HepG2 (cell line): Measurements from ENCODE around the gene CA11. TPM values are rescaled to one million over a fixed set of nuclear protein-coding genes. Genes with fewer than 3 reads are reported as not detected.

Experiments used
- BORCS8-MEF2B ChIP-seq: sonication (generic); formaldehyde crosslinking; IDR thresholded peaks from 2 replicates; pipeline ENCODE4 v1.8.0; 2022; ENCODE audit warnings: mild to moderate bottlenecking, missing genetic modification reagents
- FOXO1 ChIP-seq: sonication (generic); formaldehyde crosslinking; IDR thresholded peaks from 2 replicates; pipeline ENCODE4 v1.4.0; 2020; ENCODE audit warnings: missing genetic modification reagents
- GABPB1 ChIP-seq: IDR thresholded peaks from 2 replicates; pipeline ENCODE4 v1.6.1; 2016; ENCODE audit warnings: mild to moderate bottlenecking, missing genetic modification reagents, moderate library complexity, missing compliant biosample characterization
- HNRNPUL1 ChIP-seq: fragments of 200-400 bp; formaldehyde crosslinking; IDR thresholded peaks from 2 replicates; pipeline ENCODE4 v1.6.1; 2017; ENCODE audit warnings: low read depth, mild to moderate bottlenecking, low read length, moderate library complexity
- KLF16 ChIP-seq, 2 experiments: sonication (generic) in 1 of 2; formaldehyde crosslinking in 1 of 2; IDR thresholded peaks; 2 replicates each; pipeline versions ENCODE4 v1.6.1 to v1.8.0; 2016 to 2023; ENCODE audit warnings: missing genetic modification reagents in 2 of 2, missing compliant biosample characterization in 1 of 2
- MBD4 ChIP-seq: IDR thresholded peaks from 2 replicates; pipeline ENCODE4 v1.6.1; 2012; ENCODE audit warnings: low read length, inconsistent platforms, borderline replicate concordance
- NCOA2 ChIP-seq: sonication (generic); formaldehyde crosslinking; IDR thresholded peaks from 2 replicates; pipeline ENCODE4 v1.8.0; 2022; ENCODE audit warnings: inconsistent platforms
- NFATC3 ChIP-seq: sonication (generic); formaldehyde crosslinking; IDR thresholded peaks from 2 replicates; pipeline ENCODE4 v1.5.1; 2020; ENCODE audit warnings: mild to moderate bottlenecking, missing genetic modification reagents
- RFX3 ChIP-seq: IDR thresholded peaks from 2 replicates; pipeline ENCODE4 v1.6.1; 2016; ENCODE audit warnings: missing biosample characterization, missing genetic modification reagents
- SETDB1 ChIP-seq: sonication (generic); formaldehyde crosslinking; IDR thresholded peaks from 2 replicates; pipeline ENCODE4 v1.5.1; 2020; ENCODE audit warnings: missing genetic modification reagents, mild to moderate bottlenecking, borderline replicate concordance
- SKI ChIP-seq: fragments of 450-650 bp; IDR thresholded peaks from one replicate; pipeline ENCODE4 v1.6.1; 2018; ENCODE audit warnings: mild to moderate bottlenecking; ENCODE audit not compliant: partially characterized antibody
- SNRNP70 ChIP-seq: fragments of 200-400 bp; formaldehyde crosslinking; IDR thresholded peaks from 2 replicates; pipeline ENCODE4 v1.6.1; 2017; ENCODE audit warnings: mild to moderate bottlenecking, low read depth, low read length, moderate library complexity
- SYNCRIP ChIP-seq: fragments of 200-400 bp; formaldehyde crosslinking; IDR thresholded peaks from 2 replicates; pipeline ENCODE4 v1.6.1; 2018; ENCODE audit warnings: mild to moderate bottlenecking, low read depth, low read length; ENCODE audit not compliant: insufficient read depth
- TBX2 ChIP-seq: sonication (generic); formaldehyde crosslinking; IDR thresholded peaks from 2 replicates; pipeline ENCODE4 v1.5.0; 2020; ENCODE audit warnings: missing genetic modification reagents, mild to moderate bottlenecking, borderline replicate concordance
- TEAD3 ChIP-seq: optimal IDR thresholded peaks from 2 replicates; pipeline ENCODE3; 2016; ENCODE audit warnings: borderline replicate concordance
- TFDP1 ChIP-seq: IDR thresholded peaks from 2 replicates; pipeline ENCODE4 v1.6.1; 2016; ENCODE audit warnings: missing compliant biosample characterization, missing genetic modification reagents, borderline replicate concordance
- TOPORS ChIP-seq: sonication (generic); formaldehyde crosslinking; IDR thresholded peaks from 2 replicates; pipeline ENCODE4 v1.8.0; 2023; ENCODE audit warnings: mild to moderate bottlenecking, missing genetic modification reagents
- ZBTB25 ChIP-seq: IDR thresholded peaks from 2 replicates; pipeline ENCODE4 v1.6.1; 2018; ENCODE audit warnings: missing genetic modification reagents
- ZBTB43 ChIP-seq: sonication (generic); formaldehyde crosslinking; conservative IDR thresholded peaks from 2 replicates; pipeline ENCODE4 v1.4.0; 2020; ENCODE audit warnings: missing genetic modification reagents
- ZNF235 ChIP-seq: sonication (generic); formaldehyde crosslinking; IDR thresholded peaks from 2 replicates; pipeline ENCODE4 v1.8.1; 2023; ENCODE audit warnings: mild to moderate bottlenecking, missing genetic modification reagents, borderline replicate concordance
- ZNF275 ChIP-seq: sonication (generic); formaldehyde crosslinking; IDR thresholded peaks from 2 replicates; pipeline ENCODE4 v1.8.0; 2022; ENCODE audit warnings: missing genetic modification reagents, mild to moderate bottlenecking, inconsistent platforms, borderline replicate concordance
- ZNF530 ChIP-seq: sonication (generic); formaldehyde crosslinking; IDR thresholded peaks from 2 replicates; pipeline ENCODE4 v1.5.0; 2020; ENCODE audit warnings: low read depth, mild to moderate bottlenecking, missing genetic modification reagents
- ZNF639 ChIP-seq: conservative IDR thresholded peaks from 2 replicates; pipeline ENCODE4 v1.6.1; 2018; ENCODE audit warnings: missing genetic modification reagents
- ZNF644 ChIP-seq: IDR thresholded peaks from 2 replicates; pipeline ENCODE4 v1.6.1; 2016; ENCODE audit warnings: low read depth
- polyA plus RNA-seq, 8 experiments: library from polyadenylated mRNA; depleted of rRNA in 3 of 8; stranded (reverse) in 7 of 8; unstranded in 1 of 8; fragments of >200 nt; fragmentation: Illumina TruSeq in 4 of 8; extraction: Trizol in 4 of 8; gene quantifications; 2 replicates each; pipeline versions ENCODE4 v1.2.1 to v1.2.3, GENCODE V29; 2011 to 2016; ENCODE audit warnings: low read depth in 4 of 8, missing spikeins in 1 of 8, mixed read lengths in 1 of 8; ENCODE audit not compliant: insufficient read depth in 1 of 8
- total RNA-seq, 5 experiments: library from RNA; depleted of rRNA; stranded (reverse); fragments of >200 nt; fragmentation: Illumina TruSeq; extraction: Trizol; gene quantifications; 2 replicates each; pipeline ENCODE4 v1.2.3, GENCODE V29; 2016; ENCODE audit warnings: low read depth in 1 of 5

The CA11 gene
- total and polyA plus RNA-seq, 2 of the 13 experiments (the other 11 are each of a cell fraction or from before 2014, with no cell fraction given) = 0.41 to 0.58 TPM

- TF ChIP-seq ZNF235 (CRISPR knock-in tag) = no peak
- no peak for TF ChIP-seq TOPORS (CRISPR knock-in tag)
- TF ChIP-seq NCOA2 (CRISPR knock-in tag) = no peak
- no peak for TF ChIP-seq SKI
- no peak for TF ChIP-seq MBD4
- no peak for TF ChIP-seq FOXO1 (CRISPR knock-in tag)
- TF ChIP-seq ZBTB25 (CRISPR knock-in tag) = 0 out of 2 replicates have a peak, but pooled peaks have one; percentile 38
- TF ChIP-seq GABPB1 = peak; percentile 58; the same call in 1 of the 2 replicates
- TF ChIP-seq ZNF275 (CRISPR knock-in tag) = no peak
- TF ChIP-seq ZNF639 = no peak
- TF ChIP-seq TFDP1 = no peak; the same call in 1 of the 2 replicates
- TF ChIP-seq SYNCRIP = no peak
- no peak for TF ChIP-seq SNRNP70
- TF ChIP-seq TBX2 (CRISPR knock-in tag) = no peak
- no peak for TF ChIP-seq SETDB1 (CRISPR knock-in tag)
- no peak for TF ChIP-seq ZNF530
- TF ChIP-seq HNRNPUL1 = no peak
- TF ChIP-seq TEAD3 (CRISPR knock-in tag) = no peak
- TF ChIP-seq ZNF644 = no peak
- peak in 1 of 2 experiments; percentile 58; a peak in 1 of 4 replicates for TF ChIP-seq KLF16 (CRISPR knock-in tag; IDR thresholded peaks at IDR 0.05)
- no peak for TF ChIP-seq ZBTB43 (CRISPR knock-in tag)
- TF ChIP-seq RFX3 (CRISPR knock-in tag) = no peak
- TF ChIP-seq BORCS8-MEF2B (CRISPR knock-in tag) = no peak
- TF ChIP-seq NFATC3 (CRISPR knock-in tag) = peak; percentile 56; the same call in 1 of the 2 replicates
Measured at GRCh38 chr19:48646001-48646721, at the start of gene CA11 (continued).
